Small intestine (tissue), 7 donors: ENCODE measurements around the gene IGFL2. TPM values are rescaled to one million over a fixed set of nuclear protein-coding genes. Genes with fewer than 3 reads are reported as not detected.
A peak's percentile ranks its signal among the peaks of the same experiment; 100 is the strongest.
"Not testable (repeated sequence)": the region's sequence is repeated elsewhere in the genome, so short reads cannot be mapped to it uniquely, and the experiment has no call there.

Experiments used
- DNase-seq, 2 donors: peaks; one replicate each; pipeline versions ENCODE4 v3.0.0 to v3.0.0-alpha.2; 2013
- FAIRE-seq: peaks from 2 replicates; lab custom pipeline; 2012; peaks lifted over from hg19 to GRCh38; lab: Jason Lieb, UNC
- H3K27ac ChIP-seq, 3 donors: one replicate each; pipeline ENCODE4 v1.5.1; 2013; ENCODE audit warnings: low read length in 2 of 3, mild to moderate bottlenecking in 2 of 3, control low read depth in 1 of 3, inconsistent platforms in 1 of 3, low read depth in 1 of 3, moderate library complexity in 1 of 3
- H3K27me3 ChIP-seq, 3 donors: one replicate each; pipeline ENCODE4 v1.6.1; 2013; ENCODE audit warnings: low read length in 3 of 3, inconsistent platforms in 1 of 3; ENCODE audit not compliant: control insufficient read depth in 3 of 3, insufficient read depth in 3 of 3
- H3K36me3 ChIP-seq, 3 donors: one replicate each; pipeline ENCODE4 v1.6.1; 2013; ENCODE audit warnings: low read length in 3 of 3, inconsistent platforms in 1 of 3, low read depth in 1 of 3, mild to moderate bottlenecking in 1 of 3, moderate library complexity in 1 of 3; ENCODE audit not compliant: control insufficient read depth in 3 of 3, insufficient read depth in 2 of 3
- H3K4me1 ChIP-seq, 3 donors: one replicate each; pipeline ENCODE4 v1.6.1; 2013; ENCODE audit warnings: low read length in 2 of 3, inconsistent platforms in 1 of 3, low read depth in 1 of 3, mild to moderate bottlenecking in 1 of 3, moderate library complexity in 1 of 3; ENCODE audit not compliant: control insufficient read depth in 3 of 3, insufficient read depth in 2 of 3
- H3K4me3 ChIP-seq, 3 donors: one replicate each; pipeline ENCODE4 v1.5.1; 2013; ENCODE audit warnings: low read length in 3 of 3, control low read depth in 1 of 3, inconsistent platforms in 1 of 3, low read depth in 1 of 3, mild to moderate bottlenecking in 1 of 3, moderate library complexity in 1 of 3
- H3K9me3 ChIP-seq, 2 donors: one replicate each; pipeline ENCODE4 v1.6.1; 2013; ENCODE audit warnings: low read depth in 1 of 2, low read length in 1 of 2; ENCODE audit not compliant: control insufficient read depth in 2 of 2, insufficient read depth in 1 of 2
- WGBS, 3 donors: extraction: QIAGEN DNeasy Blood & Tissue Kit; methylation state at CpG; one replicate each; pipeline ENCODE4 v1.1.7; 2013; 5-methylcytosine and 5-hydroxymethylcytosine counted together
- polyA plus RNA-seq, 4 donors: library from polyadenylated mRNA; stranded (reverse) in 3 of 4; unstranded in 1 of 4; fragments of 200-250 nt in 3 of 4; fragments of 120-200 nt in 1 of 4; gene quantifications; one replicate each; pipeline versions ENCODE4 v1.2.1 to v1.2.3, GENCODE V29; 2013
- donor health status: healthy with polysubstance abuse.
- donor health status: control.
- donor health status: control.
- donor health status: Bipolar disorder and iron deficiency.
- donor health status: healthy.

IGFL2 gene
- polyA plus RNA-seq, 4 donors = 0.16 to 2.0 TPM; not detected in 2

DNA sequence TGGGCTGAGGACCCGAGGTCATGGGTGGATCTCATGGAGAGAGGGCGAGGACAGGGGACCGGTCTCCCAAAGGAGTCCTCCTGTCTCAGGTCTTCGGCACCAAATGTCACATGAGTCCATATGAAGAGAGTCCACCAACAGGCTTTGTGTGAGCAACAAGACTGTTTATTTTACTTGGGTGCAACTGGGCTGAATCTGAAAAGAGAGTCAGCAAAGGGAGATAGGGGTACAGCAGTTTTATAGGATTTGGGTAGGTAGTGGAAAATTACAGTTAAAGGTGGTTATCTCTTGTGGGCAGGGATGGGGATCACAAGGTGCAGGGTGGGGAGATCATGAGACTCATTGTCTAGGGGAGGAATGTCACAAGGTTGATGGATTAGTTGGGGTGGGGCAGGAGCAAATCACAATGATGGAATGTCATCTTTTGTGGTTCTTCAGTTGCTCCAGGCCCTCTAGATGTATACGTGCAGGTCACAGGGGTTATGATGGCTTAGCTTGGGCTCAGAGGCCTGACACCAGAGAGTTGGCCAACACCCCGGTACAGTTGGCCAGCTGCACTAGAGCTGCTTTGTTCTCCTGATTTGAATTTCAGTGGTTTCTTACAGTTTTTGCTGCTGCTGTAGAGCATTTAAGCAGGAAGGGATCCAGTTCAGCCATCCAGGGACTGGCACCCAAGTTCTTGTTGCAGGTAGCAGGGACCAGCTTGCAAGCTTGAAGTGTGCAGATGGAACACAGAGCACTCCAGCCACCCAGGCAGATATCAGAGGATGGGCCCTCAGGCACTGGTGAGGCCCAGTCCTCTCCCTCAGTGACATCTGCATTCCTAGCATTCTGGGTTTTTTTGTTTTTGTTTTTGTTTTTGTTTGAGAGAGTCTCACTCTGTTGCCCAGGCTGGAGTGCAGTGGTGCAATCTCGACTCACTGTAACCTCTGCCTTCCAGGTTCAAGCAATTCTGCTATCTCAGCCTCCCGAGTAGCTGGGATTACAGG, 55.1 kb downstream of the IGFL2 start:
- no peaks in the 10 kb centered on the region for H3K9me3 ChIP-seq
- WGBS, 3 donors = 77 to 86% (median 78%) methylated on average over 8 of the region's 8 CpGs
- FAIRE-seq = no peak

DNA sequence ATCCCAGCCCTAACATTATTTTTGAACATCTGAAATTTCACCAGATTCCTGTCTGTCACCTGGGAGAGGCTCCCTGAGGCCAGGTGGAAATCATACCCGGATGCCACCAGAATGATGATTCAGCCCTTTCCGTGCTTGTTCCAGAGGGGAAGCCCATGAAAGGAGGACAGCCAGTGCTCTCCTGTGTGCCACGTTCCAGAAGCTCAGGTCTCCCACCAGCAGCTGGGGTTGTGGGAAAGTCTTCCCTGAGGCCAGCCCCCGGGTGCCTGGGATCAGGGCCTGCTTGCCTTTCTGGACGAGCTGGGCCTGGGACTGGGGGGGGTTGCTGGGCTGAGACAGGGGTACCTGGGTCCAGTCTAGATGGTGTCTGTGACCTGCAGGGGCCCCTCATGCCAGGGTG, 56.0 kb downstream of the IGFL2 start:
- FAIRE-seq (no peak), DNase-seq (no peak)
- Histone ChIP-seq H3K27me3 (no peaks in the 10 kb centered on the region), H3K4me1 (no peaks in the 10 kb centered on the region), H3K36me3 (no peaks in the 10 kb centered on the region), H3K4me3 (no peak overlapping the region), H3K9me3 (no peaks in the 10 kb centered on the region), H3K27ac (no peak overlapping the region)
- WGBS, 3 donors = 80 to 85% (median 81%) methylated on average over 5 of the region's 5 CpGs

More for the DNA sequence above, 55.1 kb downstream of the IGFL2 start:
- no peaks in the 10 kb centered on the region for H3K27me3 ChIP-seq
- no peak overlapping the region for H3K27ac ChIP-seq
- H3K4me1 ChIP-seq = no peaks in the 10 kb centered on the region
- H3K4me3 ChIP-seq = no peak overlapping the region
- no peaks in the 10 kb centered on the region for H3K36me3 ChIP-seq
- DNase-seq = no peak

GRCh38 chr19:46205183-46205984, 57.3 kb downstream of the IGFL2 start:
- Histone ChIP-seq H3K4me3 (no peak overlapping the region), H3K27me3 (no peaks in the 10 kb centered on the region), H3K9me3 (no peaks in the 10 kb centered on the region), H3K36me3 (no peaks in the 10 kb centered on the region), H3K4me1 (no peaks in the 10 kb centered on the region), H3K27ac (no peak overlapping the region)
- no peak for FAIRE-seq
- DNase-seq = no peak
- WGBS, 3 donors = 65 to 68% (median 66%) methylated on average over 6 of the region's 6 CpGs

DNA sequence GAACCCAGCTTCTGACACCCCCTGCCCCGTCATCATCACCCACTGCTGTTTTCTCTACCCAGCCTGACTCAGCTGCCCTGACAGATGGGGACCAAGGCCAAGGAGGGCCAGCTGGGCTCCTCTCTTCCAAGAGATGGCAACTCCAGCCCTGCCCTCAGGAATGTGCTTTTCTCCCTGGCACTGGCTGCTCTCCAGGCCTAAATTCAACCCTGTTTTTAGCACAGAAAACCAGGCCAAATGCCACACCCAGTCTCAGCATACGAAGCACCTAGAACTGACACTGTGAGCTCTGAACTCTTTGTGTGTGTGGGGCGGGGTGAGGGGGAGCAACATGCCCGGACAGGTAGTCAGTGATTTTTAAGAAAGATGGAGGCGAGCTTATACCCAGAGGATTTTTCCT, 58.1 kb downstream of the IGFL2 start:
- no peaks in the 10 kb centered on the region for H3K27me3 ChIP-seq
- no peak for DNase-seq
- WGBS, 3 donors = 53 to 72% (median 57%) methylated on average over 5 of the region's 5 CpGs
- H3K4me1 ChIP-seq = no peaks in the 10 kb centered on the region
- no peaks in the 10 kb centered on the region for H3K9me3 ChIP-seq
- FAIRE-seq = no peak
- no peak overlapping the region for H3K27ac ChIP-seq
- no peaks in the 10 kb centered on the region for H3K36me3 ChIP-seq
- no peak overlapping the region for H3K4me3 ChIP-seq

DNA sequence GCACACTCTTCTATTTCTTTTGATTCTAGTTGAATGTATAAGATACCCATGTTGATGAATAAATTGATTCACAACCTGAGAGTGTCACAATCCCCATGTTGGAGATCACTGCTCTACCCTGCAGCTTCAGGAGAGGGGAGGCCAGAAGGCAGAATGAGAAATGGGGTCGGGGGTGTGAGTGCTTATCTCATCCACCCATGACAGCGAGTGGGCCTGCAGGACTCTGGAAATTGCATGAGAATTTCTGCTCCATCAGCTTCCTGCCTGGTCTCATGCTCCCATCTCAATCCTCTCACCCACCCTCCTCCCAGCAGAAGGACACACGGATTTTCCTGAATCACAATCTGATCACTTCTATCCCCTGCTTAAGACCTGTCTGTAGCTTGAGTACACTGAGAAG, 58.6 kb downstream of the IGFL2 start:
- FAIRE-seq (no peak), DNase-seq (no peak)
- Histone ChIP-seq H3K4me1 (no peaks in the 10 kb centered on the region), H3K36me3 (no peaks in the 10 kb centered on the region), H3K4me3 (no peak overlapping the region), H3K27me3 (no peaks in the 10 kb centered on the region), H3K9me3 (no peaks in the 10 kb centered on the region), H3K27ac (no peak overlapping the region)
- WGBS, 3 donors = 69 to 91% (median 73%) methylated on average over 2 to 3 of the region's 3 CpGs

- H3K9me3 ChIP-seq, H3K27me3 ChIP-seq, H3K4me1 ChIP-seq, DNase-seq, H3K4me3 ChIP-seq, H3K36me3 ChIP-seq, H3K27ac ChIP-seq, FAIRE-seq: not testable (repeated sequence)
- WGBS, 3 donors = 80 to 83% (median 82%) methylated on average over 6 of the region's 8 CpGs
Observed at GRCh38 chr19:46207858-46208257, 59.8 kb downstream of the IGFL2 start.

DNA sequence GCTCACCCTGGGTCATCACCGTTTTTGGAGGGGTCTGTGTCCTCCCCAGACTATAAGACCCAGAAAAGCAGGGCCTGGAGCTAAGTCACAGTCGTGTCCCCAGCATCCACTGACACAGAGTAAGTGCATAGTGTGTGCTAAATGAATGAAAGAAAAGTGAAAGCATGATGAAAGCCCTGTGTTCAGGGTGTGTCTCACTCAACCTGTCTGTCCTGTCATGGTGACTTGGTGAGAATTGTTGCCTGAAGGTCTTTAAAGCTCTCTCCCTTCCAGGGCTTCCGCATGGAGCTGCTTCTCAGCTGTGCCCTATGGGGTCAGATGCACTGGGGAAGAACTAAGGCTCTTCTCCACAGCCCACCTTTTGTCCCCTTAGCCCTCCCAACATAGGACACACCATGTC, 61.0 kb downstream of the IGFL2 start:
- H3K4me3 ChIP-seq = no peak overlapping the region
- H3K4me1 ChIP-seq = no peaks in the 10 kb centered on the region
- FAIRE-seq (no peak), DNase-seq (peak; percentile 28 to 64)
- H3K36me3 ChIP-seq = no peaks in the 10 kb centered on the region
- no peaks in the 10 kb centered on the region for H3K9me3 ChIP-seq
- WGBS, 3 donors = 9 to 46% (median 30%) methylated on average over 3 of the region's 3 CpGs
- peaks cover 0 to 2% (median 0%) of the 10 kb centered on the region in 3 donors for H3K27me3 ChIP-seq
- H3K27ac ChIP-seq = no peak overlapping the region

GRCh38 chr19:46209472-46209871, 61.4 kb downstream of the IGFL2 start:
- H3K4me1 ChIP-seq = no peaks in the 10 kb centered on the region
- FAIRE-seq (no peak), DNase-seq (peak; percentile 28 to 37)
- no peak overlapping the region for H3K4me3 ChIP-seq
- peaks cover 0 to 2% (median 0%) of the 10 kb centered on the region in 3 donors for H3K27me3 ChIP-seq
- no peaks in the 10 kb centered on the region for H3K36me3 ChIP-seq
- no peak overlapping the region for H3K27ac ChIP-seq
- H3K9me3 ChIP-seq = no peaks in the 10 kb centered on the region
- WGBS, 3 donors = 17 to 49% (median 19%) methylated on average over 1 of the region's 1 CpG
